GM21723 (cell line): ENCODE measurements around the gene SCGB1C1.
A peak's percentile ranks its signal among the peaks of the same experiment; 100 is the strongest.
"Not testable (repeated sequence)": the region's sequence is repeated elsewhere in the genome, so short reads cannot be mapped to it uniquely, and the experiment has no call there.

Source experiments
- ATAC-seq: cut with Tn5 transposase; IDR thresholded peaks from one replicate; pipeline ENCODE4 v1.9.1; 2021; ENCODE audit warnings: mild to moderate bottlenecking, moderate library complexity; ENCODE audit not compliant: unreplicated experiment

SCGB1C1 gene

DNA sequence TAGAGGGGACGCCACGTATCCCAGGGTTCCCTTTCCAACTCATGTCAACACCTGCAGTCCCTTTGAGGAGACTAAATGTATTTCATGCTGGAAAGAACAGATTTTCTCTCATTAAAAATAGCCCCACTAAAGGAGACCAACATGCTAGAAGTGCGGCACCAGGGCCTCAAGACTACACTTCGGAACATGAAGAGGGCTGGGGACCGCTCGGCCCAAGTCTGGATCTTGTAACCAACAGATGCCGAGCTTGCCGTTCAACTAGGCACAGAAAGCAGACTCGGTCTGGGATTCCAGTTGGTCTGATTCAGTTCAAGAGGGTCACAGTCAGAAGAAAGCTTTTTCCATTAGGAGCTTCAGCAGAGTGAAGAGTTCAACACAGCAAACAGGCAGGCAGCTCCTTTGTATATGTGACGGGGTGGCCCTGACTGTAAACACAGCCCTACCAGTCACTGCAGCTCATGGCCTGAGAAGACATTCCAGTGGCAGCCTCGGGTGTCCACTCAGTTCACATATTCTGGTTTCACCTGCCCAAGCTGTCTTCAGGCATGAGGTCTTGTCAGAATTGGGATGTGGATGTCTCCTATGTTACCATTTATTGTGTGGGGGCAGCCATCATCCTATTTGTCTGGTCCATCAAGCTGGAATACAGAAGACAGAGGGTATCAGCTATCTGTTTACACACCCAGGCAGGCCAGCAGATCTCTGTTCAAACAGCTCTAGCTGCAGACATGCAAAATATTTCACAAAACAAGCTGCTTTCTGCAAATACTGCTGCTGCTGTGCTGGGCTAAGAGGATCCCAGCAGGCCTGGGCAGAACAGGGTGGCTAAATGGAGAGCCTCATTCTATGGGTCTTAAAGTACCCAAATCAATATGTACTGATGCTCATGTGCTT is 23.4 kb downstream of the SCGB1C1 start:
- no peak for ATAC-seq

- no peak for ATAC-seq
Observed at GRCh38 chr11:217704-218103, 24.8 kb downstream of the SCGB1C1 start.

DNA sequence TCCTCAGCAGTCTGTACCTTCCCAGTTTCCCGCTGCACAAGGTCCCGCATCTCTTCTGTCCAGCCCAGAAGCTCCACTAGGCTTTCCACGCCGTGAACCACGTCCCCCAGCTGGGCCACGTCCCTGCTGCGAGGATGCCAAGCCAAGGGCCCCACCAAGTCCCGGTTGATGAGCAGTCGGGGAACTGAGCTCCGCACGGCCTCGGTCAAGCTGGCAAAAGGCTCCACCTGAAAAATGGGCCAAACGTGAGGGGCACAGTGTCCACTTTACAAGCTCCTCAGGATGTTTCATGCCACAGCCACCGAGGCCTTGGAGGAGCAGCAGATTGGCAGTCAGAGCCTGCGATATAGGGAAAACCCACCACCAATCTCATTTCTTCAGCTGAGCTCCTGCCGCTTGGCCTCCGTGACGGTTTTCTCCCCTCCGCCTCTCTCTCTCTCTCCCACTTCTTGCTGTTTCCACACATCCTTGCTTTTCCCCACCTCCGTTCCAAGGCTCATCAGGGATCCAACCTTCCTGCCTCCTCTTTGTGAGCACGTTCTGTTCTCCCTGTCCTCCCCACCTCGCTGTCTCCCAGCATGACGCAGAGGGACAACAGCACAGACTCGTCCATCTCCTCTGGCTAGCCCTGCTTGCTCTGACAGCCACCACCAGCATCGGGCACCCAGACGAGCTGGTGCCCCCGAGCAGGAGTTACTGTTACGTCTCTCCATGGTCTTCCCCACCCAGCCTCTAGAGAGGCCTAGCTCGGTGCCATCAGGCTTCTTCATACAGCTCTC is 26.1 kb downstream of the SCGB1C1 start:
- no peak for ATAC-seq

- not testable (repeated sequence) for ATAC-seq
Observed at GRCh38 chr11:220641-221215, 27.9 kb downstream of the SCGB1C1 start.

DNA sequence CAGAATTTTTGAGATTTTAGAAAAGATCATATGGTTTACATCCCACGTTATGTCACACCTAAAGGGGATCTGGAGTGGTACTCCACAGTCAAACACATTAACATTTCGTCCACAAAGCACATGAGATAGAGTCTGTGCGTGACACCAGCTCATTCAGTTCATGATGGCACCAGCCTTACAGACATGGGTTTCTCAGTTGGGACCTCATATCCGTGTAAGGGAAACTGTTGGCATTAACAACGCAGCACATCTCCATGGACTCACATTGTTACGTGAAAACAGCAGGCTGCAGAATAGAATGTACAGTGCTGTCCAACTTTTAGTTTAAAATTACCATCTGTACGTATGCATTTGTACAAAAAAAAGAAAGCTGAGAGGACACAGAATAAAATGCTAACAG is 28.7 kb downstream of the SCGB1C1 start:
- ATAC-seq: no peak

DNA sequence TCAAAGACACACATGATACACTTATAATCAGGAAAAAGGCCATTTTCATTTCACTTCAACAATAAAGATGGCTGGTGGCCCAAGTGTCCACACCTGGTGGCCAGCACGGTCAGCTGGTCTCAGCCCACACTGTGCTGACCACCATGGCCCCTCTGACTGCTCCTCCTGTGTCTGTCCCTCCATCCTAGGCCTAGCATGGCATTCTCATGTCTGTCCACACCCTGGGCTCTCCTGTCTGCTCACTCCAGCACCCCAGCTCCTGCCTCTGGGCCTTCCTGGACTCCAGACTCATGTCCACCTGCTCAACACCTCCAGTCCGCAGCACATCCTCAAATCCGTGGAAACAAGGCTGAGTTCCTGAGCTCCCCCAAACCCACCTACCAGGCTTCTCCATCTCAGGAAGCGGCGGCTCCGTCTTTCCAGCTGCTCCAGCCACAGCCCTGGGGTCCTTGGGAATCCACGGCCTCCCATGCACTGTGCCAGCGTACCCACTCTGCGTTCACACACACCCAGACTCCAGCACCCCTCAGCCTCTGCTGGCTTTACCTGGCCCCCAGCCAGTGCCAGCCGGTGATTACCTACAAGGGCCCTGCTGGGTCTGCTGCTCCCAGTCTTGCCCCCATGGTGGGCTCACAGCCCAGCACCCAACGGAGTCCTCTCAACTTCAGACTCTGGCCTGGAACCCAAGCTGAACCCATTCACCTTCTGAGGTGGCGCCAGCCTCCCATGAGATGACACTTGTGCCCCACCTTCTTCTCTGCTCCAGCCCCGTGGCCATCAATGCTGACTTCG is 29.3 kb downstream of the SCGB1C1 start:
- no peak for ATAC-seq

DNA sequence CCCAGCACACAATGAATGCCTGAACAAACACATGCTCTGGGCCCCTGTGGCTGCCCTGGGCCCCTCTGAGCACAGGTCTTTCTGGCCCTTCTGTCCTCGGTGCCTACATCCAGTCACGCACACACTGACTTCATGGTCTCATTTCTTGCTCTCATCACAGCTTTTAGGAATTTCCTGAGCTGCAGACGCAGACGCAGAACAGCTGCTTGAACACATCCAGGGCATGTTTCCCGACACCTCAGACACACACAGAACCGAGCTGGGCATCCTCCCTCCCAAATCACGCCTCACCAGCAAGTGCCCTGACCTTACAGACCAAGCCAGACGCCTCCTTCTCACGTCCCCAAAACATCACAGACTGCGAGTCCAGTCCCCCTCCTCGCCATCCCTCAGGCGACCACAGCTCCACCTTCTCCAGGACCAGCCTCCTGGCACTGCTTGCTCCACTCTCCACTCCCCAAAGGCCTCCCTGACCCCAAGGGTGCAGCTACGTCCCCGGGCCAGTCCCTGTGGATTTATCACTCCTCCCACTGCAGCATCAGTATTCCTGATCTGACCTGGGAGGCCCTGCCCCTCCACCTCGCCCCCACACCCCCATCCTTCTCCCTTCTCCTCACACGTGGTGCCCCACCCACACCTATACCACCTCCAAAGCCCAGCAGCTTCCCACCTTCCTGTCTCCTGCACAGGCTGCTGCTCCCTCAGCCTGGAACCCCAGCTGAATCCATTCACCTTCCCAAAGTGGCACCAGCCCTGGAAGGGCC is 30.3 kb downstream of the SCGB1C1 start:
- ATAC-seq: no peak

- no peak for ATAC-seq
Observed at GRCh38 chr11:223884-224283, 31.0 kb downstream of the SCGB1C1 start.

- no peak for ATAC-seq
Observed at GRCh38 chr11:224424-224823, 31.5 kb downstream of the SCGB1C1 start.

GRCh38 chr11:225734-226453 is 33.0 kb downstream of the SCGB1C1 start:
- no peak for ATAC-seq

DNA sequence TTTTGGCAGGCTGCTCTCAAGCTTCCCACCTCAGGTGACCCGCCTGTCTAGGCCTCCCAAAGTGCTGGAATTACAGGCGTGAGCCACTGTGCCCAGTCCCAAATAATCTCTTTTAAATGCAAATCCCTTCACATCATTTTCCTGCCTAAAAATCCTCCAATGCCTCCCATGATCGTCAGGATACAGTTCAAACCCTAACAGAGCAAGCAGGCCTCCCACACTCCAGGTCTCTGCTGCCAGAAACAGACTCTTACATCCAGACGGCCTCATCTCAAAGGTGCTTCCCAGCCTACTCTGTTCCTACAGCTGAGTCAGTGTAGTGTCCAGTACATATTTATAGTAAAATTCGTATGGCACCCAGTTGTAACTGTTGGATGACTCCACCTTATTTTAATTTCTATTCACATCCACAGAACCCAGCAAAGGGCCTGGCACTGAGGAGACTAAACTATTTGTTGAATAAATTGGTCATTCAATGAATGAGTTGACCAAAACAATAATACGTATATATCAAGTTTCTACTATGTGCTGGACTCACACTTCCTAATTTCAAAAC is 35.0 kb downstream of the SCGB1C1 start:
- no peak for ATAC-seq

GRCh38 chr11:230431-230830 is 37.6 kb downstream of the SCGB1C1 start:
- ATAC-seq: no peak

DNA sequence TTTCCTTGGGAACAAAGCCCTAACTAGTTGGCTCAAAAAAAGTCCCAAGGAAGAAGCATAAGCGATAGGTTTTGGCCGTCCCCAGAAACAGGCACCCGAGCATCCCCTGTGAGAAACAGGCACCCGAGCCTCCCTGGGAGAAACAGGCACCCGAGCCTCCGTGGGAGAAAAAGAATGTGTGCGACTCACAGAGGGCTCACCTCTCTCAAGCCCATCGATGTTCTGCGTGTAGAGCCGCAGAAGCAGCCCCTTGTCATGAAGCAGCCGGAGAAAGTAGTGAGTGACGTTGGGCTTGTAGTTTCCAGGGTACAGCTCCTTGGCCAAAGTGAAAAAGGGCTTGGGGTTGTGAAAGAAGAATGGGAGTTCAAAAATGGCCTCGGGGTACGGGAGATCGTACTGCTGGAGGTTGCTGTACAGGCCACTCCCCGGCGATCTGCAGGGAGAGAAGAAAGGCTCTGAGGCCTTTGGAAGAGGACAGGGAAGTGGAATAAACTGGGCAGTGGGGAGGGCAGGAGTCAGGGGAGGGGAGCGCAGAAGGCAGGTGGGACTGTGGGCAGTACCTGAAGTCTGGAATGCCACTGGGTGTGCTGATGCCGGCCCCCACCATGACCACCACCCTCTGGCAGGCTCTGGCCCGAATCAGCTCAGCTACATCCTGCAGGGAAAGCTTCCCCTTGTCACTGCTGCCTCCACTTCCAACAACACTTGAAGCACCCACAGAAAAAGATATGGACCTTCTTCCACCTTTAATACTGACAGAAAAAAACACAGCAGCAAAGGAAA is 40.1 kb downstream of the SCGB1C1 start:
- no peak for ATAC-seq

DNA sequence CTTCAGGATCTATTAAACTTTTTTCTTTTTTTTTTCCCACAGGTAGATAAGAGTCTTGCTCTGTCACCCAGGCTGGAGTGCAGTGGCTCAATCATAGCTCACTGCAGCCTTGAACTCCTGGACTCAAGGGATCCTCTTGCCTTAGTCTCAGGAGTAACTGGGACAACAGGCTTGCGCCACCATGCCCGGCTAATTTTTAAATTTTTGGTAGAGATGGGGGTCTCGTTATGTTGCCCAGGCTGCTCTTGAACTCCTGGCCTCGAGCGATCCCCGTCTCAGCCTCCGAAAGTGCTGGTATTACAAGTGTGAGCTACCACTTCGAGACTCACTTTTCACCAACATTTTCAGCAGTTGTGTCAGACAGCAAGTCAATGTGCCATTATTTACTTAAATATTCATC is 42.3 kb downstream of the SCGB1C1 start:
- no peak for ATAC-seq

DNA sequence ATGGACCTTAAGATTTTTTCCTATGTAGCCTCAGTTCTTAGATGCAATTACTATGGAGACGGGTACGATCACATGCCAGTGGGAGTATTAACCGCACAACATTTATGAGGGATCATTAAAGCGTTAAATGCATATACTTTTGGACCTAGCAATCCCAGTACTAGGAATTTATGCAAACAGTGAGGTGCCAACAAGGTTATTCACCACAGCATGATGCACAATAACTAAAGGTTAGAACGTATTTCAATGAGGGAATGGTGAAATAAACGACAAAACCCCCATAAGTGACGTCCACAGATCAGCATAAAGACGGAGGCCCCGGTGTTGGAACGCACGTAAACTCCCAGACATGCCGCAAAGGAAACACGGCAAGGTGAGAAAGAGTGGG is 42.7 kb downstream of the SCGB1C1 start:
- ATAC-seq: peak; percentile 8

GRCh38 chr11:235997-236773 is 43.3 kb downstream of the SCGB1C1 start, which contains the start of gene SIRT3:
TSS of gene SIRT3 (minus strand) at chr11:236342. CDS start at chr11:236328, 14 bp downstream.
- peak; percentile 78 for ATAC-seq
